Trophoblast cell (in vitro differentiated cells and primary cell): ENCODE measurements around the gene ZNF497.
A peak's percentile ranks its signal among the peaks of the same experiment; 100 is the strongest.
"Not testable (repeated sequence)": the region's sequence is repeated elsewhere in the genome, so short reads cannot be mapped to it uniquely, and the experiment has no call there.

ENCODE experiments used
- DNase-seq, 2 donors: peaks; one replicate each; pipeline ENCODE4 v3.0.0-alpha.2; 2016
- H2AFZ ChIP-seq: 2 replicates; pipeline ENCODE4 v1.6.1; 2013; ENCODE audit warnings: low read length, moderate library complexity, mild to moderate bottlenecking; ENCODE audit not compliant: insufficient read depth, poor library complexity
- H2AK5ac ChIP-seq: 2 replicates; pipeline ENCODE4 v1.6.1; 2013; ENCODE audit warnings: mild to moderate bottlenecking, low read length
- H2BK120ac ChIP-seq: 2 replicates; pipeline ENCODE4 v1.6.1; 2013; ENCODE audit warnings: low read length, mild to moderate bottlenecking, moderate library complexity; ENCODE audit not compliant: insufficient read depth, poor library complexity
- H2BK12ac ChIP-seq: 2 replicates; pipeline ENCODE4 v1.6.1; 2013; ENCODE audit warnings: mild to moderate bottlenecking, low read length, moderate library complexity
- H2BK5ac ChIP-seq: 2 replicates; pipeline ENCODE4 v1.6.1; 2013; ENCODE audit warnings: low read length, low read depth, moderate library complexity, mild to moderate bottlenecking; ENCODE audit not compliant: poor library complexity
- H3K14ac ChIP-seq: 2 replicates; pipeline ENCODE4 v1.6.1; 2013; ENCODE audit warnings: mild to moderate bottlenecking, low read length
- H3K18ac ChIP-seq: 2 replicates; pipeline ENCODE4 v1.6.1; 2013; ENCODE audit warnings: mild to moderate bottlenecking, low read length
- H3K23ac ChIP-seq: 2 replicates; pipeline ENCODE4 v1.6.1; 2013; ENCODE audit warnings: low read length
- H3K27ac ChIP-seq: 2 replicates; pipeline ENCODE4 v1.5.1; 2013; ENCODE audit warnings: low read depth, mild to moderate bottlenecking, inconsistent platforms, low read length, moderate library complexity
- H3K27me3 ChIP-seq: 2 replicates; pipeline ENCODE4 v1.6.1; 2013; ENCODE audit warnings: inconsistent platforms, mild to moderate bottlenecking, low read length, moderate library complexity; ENCODE audit not compliant: insufficient read depth
- H3K36me3 ChIP-seq, 2 experiments: 1 replicate in 1 of 2; 2 replicates in 1 of 2; pipeline ENCODE4 v1.6.1; 2013; ENCODE audit warnings: low read length in 2 of 2, mild to moderate bottlenecking in 2 of 2, moderate library complexity in 1 of 2; ENCODE audit not compliant: insufficient read depth in 2 of 2, control insufficient read depth in 1 of 2
- H3K4ac ChIP-seq: 2 replicates; pipeline ENCODE4 v1.6.1; 2013; ENCODE audit warnings: low read depth, mild to moderate bottlenecking, low read length, moderate library complexity
- H3K4me1 ChIP-seq, 2 experiments: 1 replicate in 1 of 2; 2 replicates in 1 of 2; pipeline ENCODE4 v1.6.1; 2013; ENCODE audit warnings: low read length in 2 of 2, mild to moderate bottlenecking in 2 of 2, moderate library complexity in 1 of 2; ENCODE audit not compliant: insufficient read depth in 2 of 2, control insufficient read depth in 1 of 2
- H3K4me2 ChIP-seq: 2 replicates; pipeline ENCODE4 v1.6.1; 2013; ENCODE audit warnings: inconsistent platforms, mild to moderate bottlenecking, low read length, moderate library complexity
- H3K4me3 ChIP-seq: 2 replicates; pipeline ENCODE4 v1.5.1; 2013; ENCODE audit warnings: mild to moderate bottlenecking, low read depth, low read length, inconsistent platforms
- H3K79me1 ChIP-seq: one replicate; pipeline ENCODE4 v1.6.1; 2013; ENCODE audit warnings: low read length
- H3K79me2 ChIP-seq: 2 replicates; pipeline ENCODE4 v1.6.1; 2013; ENCODE audit warnings: low read length, mild to moderate bottlenecking; ENCODE audit not compliant: control insufficient read depth, insufficient read depth, poor library complexity
- H3K9ac ChIP-seq: 2 replicates; pipeline ENCODE4 v1.6.1; 2013; ENCODE audit warnings: mild to moderate bottlenecking, low read length
- H3K9me3 ChIP-seq: 2 replicates; pipeline ENCODE4 v1.6.1; 2013; ENCODE audit warnings: low read depth, mild to moderate bottlenecking, control low read depth, inconsistent platforms, low read length; ENCODE audit not compliant: insufficient read depth
- H4K12ac ChIP-seq: 2 replicates; pipeline ENCODE4 v1.6.1; 2013; ENCODE audit warnings: low read depth, mild to moderate bottlenecking, low read length, moderate library complexity
- H4K8ac ChIP-seq: 2 replicates; pipeline ENCODE4 v1.6.1; 2013; ENCODE audit warnings: low read depth, mild to moderate bottlenecking, low read length, moderate library complexity
- H4K91ac ChIP-seq: one replicate; pipeline ENCODE4 v1.6.1; 2013; ENCODE audit warnings: low read depth, mild to moderate bottlenecking, low read length, moderate library complexity
- WGBS: extraction: QIAGEN DNeasy Blood & Tissue Kit; methylation state at CpG from one replicate; pipeline ENCODE4 v1.1.7; 2013; ENCODE audit warnings: missing lambda C conversion rate; ENCODE audit not compliant: insufficient read length, insufficient coverage; ENCODE audit errors: extremely low coverage; 5-methylcytosine and 5-hydroxymethylcytosine counted together

The ZNF497 gene

DNA sequence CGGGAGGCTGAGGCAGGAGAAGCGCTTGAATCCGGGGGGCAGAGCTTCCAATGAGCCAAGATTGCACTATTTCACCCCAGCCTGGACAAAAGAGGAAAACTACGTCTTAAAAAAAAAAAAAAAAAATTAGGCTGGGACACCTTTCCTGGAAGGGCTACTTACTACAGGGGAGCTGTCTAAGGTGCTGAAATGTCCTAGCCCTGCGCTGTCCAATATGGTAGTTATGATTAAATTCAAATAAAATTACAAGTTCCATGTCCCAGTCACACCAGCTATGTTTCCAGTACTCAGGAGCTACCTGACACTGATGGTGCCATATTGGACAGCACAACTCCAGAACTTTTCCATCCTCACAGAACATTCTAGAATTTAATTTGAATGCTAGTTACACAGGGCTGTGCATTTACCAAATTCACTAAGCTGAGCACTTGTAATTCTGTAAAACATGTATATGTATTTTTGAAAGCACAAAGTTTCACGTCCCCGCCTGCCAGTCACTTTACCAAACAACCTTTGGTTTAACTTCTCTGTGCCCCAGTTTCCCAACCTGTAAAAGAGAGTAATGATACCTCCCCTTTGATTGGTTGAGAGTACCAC lies 45.0 kb downstream of the ZNF497 start:
- Histone ChIP-seq H3K4me3 (no peak overlapping the region), H3K4me1 (no peaks in the 10 kb centered on the region), H3K27me3 (no peaks in the 10 kb centered on the region), H3K79me1 (no peaks in the 10 kb centered on the region), H3K23ac (no peak overlapping the region), H3K27ac (no peak overlapping the region), H2BK12ac (no peak overlapping the region), H3K9me3 (peaks cover 2% of the 10 kb centered on the region), H3K4ac (no peak overlapping the region), H2BK120ac (no peak overlapping the region), H3K14ac (no peak overlapping the region), H4K8ac (no peak overlapping the region), H4K12ac (no peak overlapping the region), H3K18ac (no peak overlapping the region), H3K9ac (no peak overlapping the region), H2AK5ac (no peak overlapping the region), H3K4me2 (no peak overlapping the region), H3K79me2 (no peaks in the 10 kb centered on the region), H2BK5ac (no peak overlapping the region), H3K36me3 (peaks cover 15 to 29% of the 10 kb centered on the region in 2 experiments), H4K91ac (no peak overlapping the region), H2AFZ (no peak overlapping the region)
- peak in 1 of 2 donors; percentile 61 for DNase-seq
- WGBS: no CpG with 5 or more reads among the region's 7 CpGs

DNA sequence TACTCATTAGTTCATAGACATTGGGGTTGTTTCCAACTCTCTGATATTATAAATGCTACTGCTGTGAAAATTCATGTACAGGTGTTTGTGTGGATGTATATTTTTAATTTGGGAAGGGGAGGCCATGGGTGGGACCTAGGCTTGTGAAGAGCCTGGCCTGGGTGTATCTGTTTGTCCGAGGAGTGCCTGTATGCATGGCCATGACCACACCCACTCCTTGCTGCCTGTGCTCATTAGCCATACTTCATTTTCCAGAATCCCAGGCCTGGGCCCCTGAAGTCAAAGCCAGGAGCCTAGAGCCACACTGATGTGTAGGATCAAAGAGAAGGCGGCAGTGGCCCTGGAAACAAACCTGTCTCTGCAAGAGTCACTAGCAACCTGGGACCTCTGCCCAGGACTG lies 47.0 kb downstream of the ZNF497 start:
- peaks cover 24 to 41% of the 10 kb centered on the region in 2 experiments for H3K36me3 ChIP-seq
- H3K4me1 ChIP-seq: no peaks in the 10 kb centered on the region
- H3K27ac ChIP-seq: no peak overlapping the region
- no peak overlapping the region for H3K23ac ChIP-seq
- no peak overlapping the region for H4K8ac ChIP-seq
- H2AFZ ChIP-seq: no peak overlapping the region
- peaks cover 4% of the 10 kb centered on the region for H3K9me3 ChIP-seq
- no peak overlapping the region for H3K14ac ChIP-seq
- H3K4ac ChIP-seq: no peak overlapping the region
- no peak overlapping the region for H3K18ac ChIP-seq
- no peak overlapping the region for H2BK5ac ChIP-seq
- no peak for DNase-seq
- no peak overlapping the region for H3K4me2 ChIP-seq
- no peaks in the 10 kb centered on the region for H3K27me3 ChIP-seq
- H2BK120ac ChIP-seq: no peak overlapping the region
- no peak overlapping the region for H4K91ac ChIP-seq
- no peak overlapping the region for H2BK12ac ChIP-seq
- H3K79me1 ChIP-seq: no peaks in the 10 kb centered on the region
- no CpG with 5 or more reads among the region's 2 CpGs for WGBS
- no peak overlapping the region for H4K12ac ChIP-seq
- H2AK5ac ChIP-seq: no peak overlapping the region
- H3K4me3 ChIP-seq: no peak overlapping the region
- no peak overlapping the region for H3K9ac ChIP-seq
- no peaks in the 10 kb centered on the region for H3K79me2 ChIP-seq

DNA sequence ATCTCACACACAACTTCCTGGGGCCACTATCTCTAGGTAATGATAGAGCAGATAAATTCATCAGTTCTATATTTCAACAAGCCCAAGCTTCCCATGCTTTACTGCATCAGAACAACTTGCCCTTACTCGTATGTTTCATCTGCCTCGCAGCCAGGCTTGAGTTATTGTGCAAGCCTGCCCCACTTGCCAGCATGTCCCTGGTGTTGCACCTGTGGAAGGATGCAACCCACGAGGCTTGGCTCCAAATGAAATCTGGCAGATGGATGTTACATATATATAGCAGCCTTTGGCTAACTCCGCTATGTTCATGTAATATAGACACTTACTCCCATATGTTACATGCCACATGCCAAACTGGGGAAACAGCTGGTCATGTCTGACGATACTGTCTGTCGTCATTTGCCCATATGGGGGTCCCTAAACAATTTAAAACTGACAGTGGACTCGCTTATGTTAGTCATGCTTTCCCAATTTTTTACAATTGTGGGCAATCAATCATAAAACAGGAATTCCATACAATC lies 51.1 kb downstream of the ZNF497 start:
- Histone ChIP-seq H3K27me3 (no peaks in the 10 kb centered on the region), H2AK5ac (no peak overlapping the region), H3K79me2 (no peaks in the 10 kb centered on the region), H3K79me1 (no peaks in the 10 kb centered on the region), H3K4me2 (no peak overlapping the region), H4K91ac (no peak overlapping the region), H3K9ac (no peak overlapping the region), H3K18ac (no peak overlapping the region), H3K4me3 (no peak overlapping the region), H3K4ac (no peak overlapping the region), H2BK5ac (no peak overlapping the region), H3K14ac (no peak overlapping the region), H2BK12ac (no peak overlapping the region), H2AFZ (no peak overlapping the region), H4K12ac (no peak overlapping the region), H3K23ac (no peak overlapping the region), H3K9me3 (peaks cover 4% of the 10 kb centered on the region), H3K36me3 (peaks cover 29 to 54% of the 10 kb centered on the region in 2 experiments), H3K4me1 (no peaks in the 10 kb centered on the region), H2BK120ac (no peak overlapping the region), H4K8ac (no peak overlapping the region), H3K27ac (no peak overlapping the region)
- no peak for DNase-seq
- no CpG with 5 or more reads among the region's 7 CpGs for WGBS

DNA sequence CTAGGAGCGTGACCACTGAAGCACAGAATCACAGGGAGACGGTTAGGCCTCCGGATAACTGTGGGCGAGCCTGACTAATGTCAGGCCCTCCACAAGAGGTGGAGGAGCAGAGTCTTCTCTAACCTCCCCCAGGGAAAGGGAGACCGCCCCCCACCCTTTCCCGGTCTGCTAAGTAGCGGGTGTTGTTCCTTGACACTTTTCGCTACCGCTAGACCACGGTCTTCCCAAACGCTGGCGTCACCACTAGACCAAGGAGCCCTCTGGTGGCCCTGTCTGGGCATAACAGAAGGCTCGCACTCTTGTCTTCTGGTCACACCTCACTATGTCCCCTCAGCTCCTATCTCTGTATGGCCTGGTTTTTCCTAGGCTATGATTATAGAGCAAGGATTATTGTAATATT lies 51.9 kb downstream of the ZNF497 start:
- H3K27me3 ChIP-seq: not testable (repeated sequence)
- WGBS: no CpG with 5 or more reads among the region's 13 CpGs

More for the DNA sequence above, 51.9 kb downstream of the ZNF497 start:
- not testable (repeated sequence) for H3K4me3 ChIP-seq, H3K79me2 ChIP-seq, H2BK120ac ChIP-seq, H3K18ac ChIP-seq, H4K8ac ChIP-seq, H2AFZ ChIP-seq, H3K14ac ChIP-seq, H3K9me3 ChIP-seq, H3K4ac ChIP-seq, H3K4me1 ChIP-seq, H2BK5ac ChIP-seq, H3K9ac ChIP-seq, H3K4me2 ChIP-seq, H2BK12ac ChIP-seq, H4K91ac ChIP-seq, H4K12ac ChIP-seq, H3K79me1 ChIP-seq, H3K27ac ChIP-seq, H2AK5ac ChIP-seq, H3K23ac ChIP-seq
- peaks cover 27 to 55% of the 10 kb centered on the region in 2 experiments for H3K36me3 ChIP-seq
- DNase-seq: peak in 1 of 2 donors; percentile 18
